Activated naive CD4-positive, alpha-beta T cell treated with anti-CD3 and anti-CD28 coated beads, Interleukin-2, amount 10 ng/mL, durations not matched to agents 7 days and 5 days (primary cell): ENCODE measurements around the gene TRIB2.
"Not testable (repeated sequence)": the region's sequence is repeated elsewhere in the genome, so short reads cannot be mapped to it uniquely, and the experiment has no call there.

ENCODE experiments used
- CTCF ChIA-PET: fragments of 350-600 bp; sonication (Branson Sonifier 250); formaldehyde crosslinking; loops from one replicate; lab custom pipeline; 2021; ENCODE audit warnings: antibody characterized with exemption; lab: Charles Lee
- DNase-seq: peaks from one replicate; pipeline ENCODE4 v3.0.0-alpha.2; 2020
- H3K27ac Mint-ChIP-seq: one replicate; pipeline ENCODE4 v1.8.0; 2021; ENCODE audit warnings: mild to moderate bottlenecking, moderate library complexity, mixed read lengths
- H3K27me3 Mint-ChIP-seq: one replicate; pipeline ENCODE4 v1.8.0; 2021; ENCODE audit warnings: mild to moderate bottlenecking, mixed read lengths
- H3K36me3 Mint-ChIP-seq: one replicate; pipeline ENCODE4 v1.8.0; 2021; ENCODE audit warnings: mixed read lengths
- H3K4me1 Mint-ChIP-seq: one replicate; pipeline ENCODE4 v1.8.0; 2021; ENCODE audit warnings: mixed read lengths
- H3K4me3 Mint-ChIP-seq: one replicate; pipeline ENCODE4 v1.8.0; 2021; ENCODE audit warnings: mild to moderate bottlenecking, moderate library complexity, mixed read lengths
- H3K9me3 Mint-ChIP-seq: one replicate; pipeline ENCODE4 v1.8.0; 2021; ENCODE audit warnings: mixed read lengths

TRIB2 gene

GRCh38 chr2:12716282-12717190 lies at the start of gene TRIB2:
Gene TRIB2, plus strand, starts transcription at chr2:12716936. Its CDS starts 1,372 bp downstream, at chr2:12718308.
- Mint-ChIP-seq H3K4me3 (peak within 1 kb of the TSS; percentile 98), H3K36me3 (peaks cover 49% of the 10 kb centered on the region), H3K27ac (peak within 1 kb of the TSS; percentile 97), H3K27me3 (peaks cover 10% of the 10 kb centered on the region), H3K4me1 (peaks cover 41% of the 10 kb centered on the region), H3K9me3 (no peaks in the 10 kb centered on the region)
- CTCF ChIA-PET = interaction anchor here (0.6 to 4.4 kb wide), 40 partner anchors 8 to 888 kb away, joined by 3 to 33 read pairs (median 4); no protein-coding TSS in a partner anchor
- DNase-seq = peak; percentile 93

GRCh38 chr2:12669036-12669435 lies 47.7 kb upstream of the TRIB2 start:
- Mint-ChIP-seq H3K9me3 (peaks cover 20% of the 10 kb centered on the region), H3K27me3 (peaks cover 20% of the 10 kb centered on the region), H3K36me3 (peaks cover 13% of the 10 kb centered on the region), H3K4me3 (no peak overlapping the region), H3K27ac (no peak overlapping the region), H3K4me1 (no peaks in the 10 kb centered on the region)
- CTCF ChIA-PET = interaction anchor here (1.3 kb wide), 1 partner anchor 338 kb away, joined by 3 read pairs; no protein-coding TSS in a partner anchor
- no peak for DNase-seq

- Mint-ChIP-seq H3K4me3 (no peak overlapping the region), H3K9me3 (peaks cover 3% of the 10 kb centered on the region), H3K4me1 (peaks cover 11% of the 10 kb centered on the region), H3K27me3 (peaks cover 23% of the 10 kb centered on the region), H3K36me3 (no peaks in the 10 kb centered on the region), H3K27ac (no peak overlapping the region)
- no peak for DNase-seq
- CTCF ChIA-PET = no interaction called here
These were observed 43.9 kb upstream of the TRIB2 start for GRCh38 chr2:12672711-12673315.

- H3K4me1 Mint-ChIP-seq = peaks cover 11% of the 10 kb centered on the region
- no peak overlapping the region for H3K27ac Mint-ChIP-seq
- no peak overlapping the region for H3K4me3 Mint-ChIP-seq
- H3K36me3 Mint-ChIP-seq = no peaks in the 10 kb centered on the region
- DNase-seq = no peak
- H3K9me3 Mint-ChIP-seq = peaks cover 6% of the 10 kb centered on the region
- CTCF ChIA-PET = interaction anchor here (0.6 kb wide), 1 partner anchor 629 kb away, joined by 3 read pairs; no protein-coding TSS in a partner anchor
- peaks cover 17% of the 10 kb centered on the region for H3K27me3 Mint-ChIP-seq
These were observed 42.0 kb upstream of the TRIB2 start for GRCh38 chr2:12674644-12675328.

- Mint-ChIP-seq H3K9me3 (peaks cover 12% of the 10 kb centered on the region), H3K27ac (no peak overlapping the region), H3K36me3 (no peaks in the 10 kb centered on the region), H3K4me1 (peaks cover 11% of the 10 kb centered on the region), H3K4me3 (no peak overlapping the region), H3K27me3 (peaks cover 17% of the 10 kb centered on the region)
- DNase-seq = no peak
- CTCF ChIA-PET = no interaction called here
These were observed 41.4 kb upstream of the TRIB2 start for GRCh38 chr2:12675352-12675795.

GRCh38 chr2:12675801-12676200 lies 40.9 kb upstream of the TRIB2 start:
- Mint-ChIP-seq H3K27ac (no peak overlapping the region), H3K36me3 (no peaks in the 10 kb centered on the region), H3K9me3 (peaks cover 15% of the 10 kb centered on the region), H3K4me1 (peaks cover 11% of the 10 kb centered on the region), H3K27me3 (peaks cover 19% of the 10 kb centered on the region), H3K4me3 (no peak overlapping the region)
- CTCF ChIA-PET = no interaction called here
- DNase-seq = no peak

GRCh38 chr2:12676771-12677170 lies 40.0 kb upstream of the TRIB2 start:
- no peak for DNase-seq
- CTCF ChIA-PET = no interaction called here
- H3K27me3 Mint-ChIP-seq = peaks cover 28% of the 10 kb centered on the region
- H3K4me3 Mint-ChIP-seq = no peak overlapping the region
- H3K27ac Mint-ChIP-seq = no peak overlapping the region
- H3K9me3 Mint-ChIP-seq = peaks cover 15% of the 10 kb centered on the region
- H3K36me3 Mint-ChIP-seq = no peaks in the 10 kb centered on the region
- H3K4me1 Mint-ChIP-seq = peaks cover 11% of the 10 kb centered on the region

- peaks cover 15% of the 10 kb centered on the region for H3K9me3 Mint-ChIP-seq
- DNase-seq = no peak
- no peaks in the 10 kb centered on the region for H3K36me3 Mint-ChIP-seq
- H3K4me3 Mint-ChIP-seq = no peak overlapping the region
- CTCF ChIA-PET = no interaction called here
- no peak overlapping the region for H3K27ac Mint-ChIP-seq
- H3K4me1 Mint-ChIP-seq = peaks cover 11% of the 10 kb centered on the region
- H3K27me3 Mint-ChIP-seq = peaks cover 34% of the 10 kb centered on the region
These were observed 38.5 kb upstream of the TRIB2 start for GRCh38 chr2:12678186-12678585.

GRCh38 chr2:12679550-12680072 lies 37.1 kb upstream of the TRIB2 start:
- CTCF ChIA-PET = interaction anchor here (0.6 to 1.3 kb wide), 3 partner anchors 37 to 849 kb away, joined by 3 read pairs; partner anchors contain the start of gene TRIB2

GRCh38 chr2:12680115-12680514 lies 36.6 kb upstream of the TRIB2 start:
- H3K4me3 Mint-ChIP-seq, H3K27ac Mint-ChIP-seq: not testable (repeated sequence)
- CTCF ChIA-PET = interaction anchor here (1.1 to 1.3 kb wide), 2 partner anchors 37 to 465 kb away, joined by 3 read pairs; partner anchors contain the start of gene TRIB2

More at GRCh38 chr2:12679550-12680072, 37.1 kb upstream of the TRIB2 start:
- no peak overlapping the region for H3K4me3 Mint-ChIP-seq
- no peak overlapping the region for H3K27ac Mint-ChIP-seq
- no peak for DNase-seq
- peaks cover 15% of the 10 kb centered on the region for H3K9me3 Mint-ChIP-seq
- peaks cover 11% of the 10 kb centered on the region for H3K4me1 Mint-ChIP-seq
- no peaks in the 10 kb centered on the region for H3K36me3 Mint-ChIP-seq
- peaks cover 39% of the 10 kb centered on the region for H3K27me3 Mint-ChIP-seq

GRCh38 chr2:12682017-12682416 lies 34.7 kb upstream of the TRIB2 start:
- DNase-seq = no peak
- H3K9me3 Mint-ChIP-seq = peaks cover 12% of the 10 kb centered on the region
- H3K36me3 Mint-ChIP-seq = peaks cover 2% of the 10 kb centered on the region
- CTCF ChIA-PET = no interaction called here
- H3K27ac Mint-ChIP-seq = no peak overlapping the region
- H3K4me3 Mint-ChIP-seq = no peak overlapping the region
- peaks cover 37% of the 10 kb centered on the region for H3K27me3 Mint-ChIP-seq
- H3K4me1 Mint-ChIP-seq = peaks cover 6% of the 10 kb centered on the region

More at GRCh38 chr2:12680115-12680514, 36.6 kb upstream of the TRIB2 start:
- peaks cover 11% of the 10 kb centered on the region for H3K4me1 Mint-ChIP-seq
- not testable (repeated sequence) for H3K36me3 Mint-ChIP-seq, DNase-seq
- peaks cover 38% of the 10 kb centered on the region for H3K27me3 Mint-ChIP-seq
- H3K9me3 Mint-ChIP-seq = peaks cover 15% of the 10 kb centered on the region

GRCh38 chr2:12683457-12684100 lies 33.2 kb upstream of the TRIB2 start:
- H3K27ac Mint-ChIP-seq = no peak overlapping the region
- CTCF ChIA-PET = no interaction called here
- no peaks in the 10 kb centered on the region for H3K4me1 Mint-ChIP-seq
- H3K27me3 Mint-ChIP-seq = peaks cover 45% of the 10 kb centered on the region
- H3K4me3 Mint-ChIP-seq = no peak overlapping the region
- no peak for DNase-seq
- H3K9me3 Mint-ChIP-seq = peaks cover 12% of the 10 kb centered on the region
- peaks cover 2% of the 10 kb centered on the region for H3K36me3 Mint-ChIP-seq

- no peaks in the 10 kb centered on the region for H3K4me1 Mint-ChIP-seq
- CTCF ChIA-PET = interaction anchor here (0.5 kb wide), 1 partner anchor 992 kb away, joined by 3 read pairs; no protein-coding TSS in a partner anchor
- H3K27me3 Mint-ChIP-seq = peaks cover 45% of the 10 kb centered on the region
- H3K27ac Mint-ChIP-seq = no peak overlapping the region
- H3K4me3 Mint-ChIP-seq = no peak overlapping the region
- no peak for DNase-seq
- H3K36me3 Mint-ChIP-seq = peaks cover 2% of the 10 kb centered on the region
- peaks cover 12% of the 10 kb centered on the region for H3K9me3 Mint-ChIP-seq
These were observed 32.2 kb upstream of the TRIB2 start for GRCh38 chr2:12684471-12684936.
